ENCODE results near the gene CLNS1A.
"Not testable (repeated sequence)": the region's sequence is repeated elsewhere in the genome, so short reads cannot be mapped to it uniquely, and the experiment has no call there.

Gene CLNS1A

GRCh38 chr11:77644887-77645286 lies 7.3 kb upstream of the CLNS1A start:
- no peak for ATAC-seq
- no peaks in the 10 kb centered on the region for H3K9me3 Mint-ChIP-seq
- no peak for DNase-seq
- no peaks in the 10 kb centered on the region for H3K4me1 Mint-ChIP-seq
- no peaks in the 10 kb centered on the region for H3K27me3 Mint-ChIP-seq
- no peak overlapping the region for H3K4me3 Mint-ChIP-seq
- no peak overlapping the region for H3K27ac Mint-ChIP-seq

- H3K9me3 Mint-ChIP-seq = no peaks in the 10 kb centered on the region
- ATAC-seq (no peak), DNase-seq (no peak)
- no peak overlapping the region for H3K27ac Mint-ChIP-seq
- no peak overlapping the region for H3K4me3 Mint-ChIP-seq
- no peaks in the 10 kb centered on the region for H3K27me3 Mint-ChIP-seq
- H3K4me1 Mint-ChIP-seq = no peaks in the 10 kb centered on the region
These were observed 4.6 kb upstream of the CLNS1A start for GRCh38 chr11:77642228-77642627.

- H3K4me1 Mint-ChIP-seq = peaks cover 35% of the 10 kb centered on the region
- no peaks in the 10 kb centered on the region for H3K9me3 Mint-ChIP-seq
- no peak for DNase-seq
- H3K27me3 Mint-ChIP-seq = no peaks in the 10 kb centered on the region
- peak overlapping the region; percentile 94 for H3K4me3 Mint-ChIP-seq
- H3K27ac Mint-ChIP-seq = peak overlapping the region; percentile 93 to 95
- no peak for ATAC-seq
These were observed 756 bp downstream of the CLNS1A start for GRCh38 chr11:77636731-77637344.

- not testable (repeated sequence) for H3K27ac Mint-ChIP-seq, H3K27me3 Mint-ChIP-seq, H3K9me3 Mint-ChIP-seq, ATAC-seq, DNase-seq
- Mint-ChIP-seq H3K4me1 (peaks cover 56% of the 10 kb centered on the region), H3K4me3 (peak overlapping the region in 1 of 2 donors; percentile 94)
These were observed 3.7 kb downstream of the CLNS1A start for GRCh38 chr11:77633926-77634325.

- peak overlapping the region in 1 of 2 donors; percentile 38 for H3K4me3 Mint-ChIP-seq
- peak overlapping the region in 1 of 2 donors; percentile 1 for H3K27ac Mint-ChIP-seq
- H3K4me1 Mint-ChIP-seq = peaks cover 40% of the 10 kb centered on the region
- DNase-seq = no peak
- no peak for ATAC-seq
- H3K27me3 Mint-ChIP-seq = no peaks in the 10 kb centered on the region
- no peaks in the 10 kb centered on the region for H3K9me3 Mint-ChIP-seq
These were observed 7.4 kb downstream of the CLNS1A start for GRCh38 chr11:77630157-77630710.

GRCh38 chr11:77619576-77620198 lies 17.9 kb downstream of the CLNS1A start:
- no peak for ATAC-seq
- Mint-ChIP-seq H3K27me3 (no peaks in the 10 kb centered on the region), H3K27ac (no peak overlapping the region), H3K4me3 (no peak overlapping the region), H3K9me3 (no peaks in the 10 kb centered on the region), H3K4me1 (no peaks in the 10 kb centered on the region)
- no peak for DNase-seq

- no peak overlapping the region for H3K4me3 Mint-ChIP-seq
- H3K27ac Mint-ChIP-seq = no peak overlapping the region
- H3K27me3 Mint-ChIP-seq = no peaks in the 10 kb centered on the region
- H3K4me1 Mint-ChIP-seq = no peaks in the 10 kb centered on the region
- ATAC-seq = no peak
- no peak for DNase-seq
- H3K9me3 Mint-ChIP-seq = no peaks in the 10 kb centered on the region
These were observed 19.7 kb downstream of the CLNS1A start for GRCh38 chr11:77617892-77618291.

- no peaks in the 10 kb centered on the region for H3K27me3 Mint-ChIP-seq
- H3K4me1 Mint-ChIP-seq = no peaks in the 10 kb centered on the region
- ATAC-seq = no peak
- no peak overlapping the region for H3K4me3 Mint-ChIP-seq
- H3K27ac Mint-ChIP-seq = no peak overlapping the region
- no peaks in the 10 kb centered on the region for H3K9me3 Mint-ChIP-seq
- DNase-seq = no peak
These were observed 25.7 kb downstream of the CLNS1A start for GRCh38 chr11:77611921-77612320.

- Mint-ChIP-seq H3K9me3 (no peaks in the 10 kb centered on the region), H3K27ac (no peak overlapping the region), H3K27me3 (no peaks in the 10 kb centered on the region), H3K4me1 (no peaks in the 10 kb centered on the region), H3K4me3 (no peak overlapping the region)
- DNase-seq (no peak), ATAC-seq (no peak)
These were observed 28.4 kb downstream of the CLNS1A start for GRCh38 chr11:77609234-77609633.

- Mint-ChIP-seq H3K4me3 (no peak overlapping the region), H3K27me3 (no peaks in the 10 kb centered on the region), H3K27ac (no peak overlapping the region), H3K9me3 (no peaks in the 10 kb centered on the region), H3K4me1 (no peaks in the 10 kb centered on the region)
- ATAC-seq = no peak
- no peak for DNase-seq
These were observed 33.3 kb downstream of the CLNS1A start for GRCh38 chr11:77604281-77604680.

- DNase-seq (no peak), ATAC-seq (no peak)
- Mint-ChIP-seq H3K4me1 (no peaks in the 10 kb centered on the region), H3K4me3 (no peak overlapping the region), H3K9me3 (no peaks in the 10 kb centered on the region), H3K27me3 (no peaks in the 10 kb centered on the region), H3K27ac (no peak overlapping the region)
These were observed 35.1 kb downstream of the CLNS1A start for GRCh38 chr11:77602381-77603088.

GRCh38 chr11:77598195-77598594 lies 39.4 kb downstream of the CLNS1A start:
- ATAC-seq = no peak
- Mint-ChIP-seq H3K27me3 (no peaks in the 10 kb centered on the region), H3K27ac (no peak overlapping the region), H3K9me3 (no peaks in the 10 kb centered on the region), H3K4me1 (no peaks in the 10 kb centered on the region), H3K4me3 (no peak overlapping the region)
- DNase-seq = no peak

GRCh38 chr11:77596626-77597025 lies 41.0 kb downstream of the CLNS1A start:
- H3K27ac Mint-ChIP-seq = no peak overlapping the region
- no peak overlapping the region for H3K4me3 Mint-ChIP-seq
- no peaks in the 10 kb centered on the region for H3K4me1 Mint-ChIP-seq
- ATAC-seq (no peak), DNase-seq (no peak)
- H3K9me3 Mint-ChIP-seq = no peaks in the 10 kb centered on the region
- H3K27me3 Mint-ChIP-seq = no peaks in the 10 kb centered on the region

GRCh38 chr11:77593883-77594282 lies 43.7 kb downstream of the CLNS1A start:
- peaks cover 16% of the 10 kb centered on the region for H3K4me1 Mint-ChIP-seq
- DNase-seq = no peak

GRCh38 chr11:77592727-77593126 lies 44.9 kb downstream of the CLNS1A start:
- Mint-ChIP-seq H3K4me1 (peaks cover 24% of the 10 kb centered on the region), H3K4me3 (no peak overlapping the region), H3K27me3 (no peaks in the 10 kb centered on the region), H3K9me3 (no peaks in the 10 kb centered on the region), H3K27ac (no peak overlapping the region)
- ATAC-seq (no peak), DNase-seq (no peak)

More at GRCh38 chr11:77593883-77594282, 43.7 kb downstream of the CLNS1A start:
- ATAC-seq = no peak
- H3K4me3 Mint-ChIP-seq = no peak overlapping the region
- H3K9me3 Mint-ChIP-seq = no peaks in the 10 kb centered on the region
- H3K27ac Mint-ChIP-seq = no peak overlapping the region
- H3K27me3 Mint-ChIP-seq = no peaks in the 10 kb centered on the region

- Mint-ChIP-seq H3K27ac (peak overlapping the region; percentile 21 to 89), H3K9me3 (no peaks in the 10 kb centered on the region), H3K4me1 (peaks cover 24% of the 10 kb centered on the region), H3K4me3 (peak overlapping the region; percentile 89 to 92), H3K27me3 (peaks cover 15% of the 10 kb centered on the region)
- peak in 1 of 2 donors; percentile 27 for DNase-seq
- peak; percentile 34 for ATAC-seq
These were observed 47.3 kb downstream of the CLNS1A start for GRCh38 chr11:77590194-77590782.
